Panc1 (cell line): ENCODE data around the gene CYP1A2.

Source experiments
- POLR2AphosphoS5 ChIP-seq: IDR thresholded peaks from 2 replicates; pipeline ENCODE4 v1.6.1; 2012; ENCODE audit warnings: mild to moderate bottlenecking, low read depth, low read length, moderate library complexity
- SIN3A ChIP-seq: IDR thresholded peaks from 2 replicates; pipeline ENCODE4 v1.6.1; 2012; ENCODE audit warnings: low read depth, mild to moderate bottlenecking, low read length, moderate library complexity, borderline replicate concordance; ENCODE audit not compliant: insufficient read depth
- TF ChIP-seq, protein P1 (sequence below): fragments of 450-650 bp; IDR thresholded peaks from 2 replicates; pipeline ENCODE4 v1.5.1; 2017; ENCODE audit warnings: mild to moderate bottlenecking
- TF ChIP-seq, protein P2 (sequence below), 2 experiments: IDR thresholded peaks; 2 replicates each; pipeline ENCODE4 v1.6.1; 2011 to 2012; ENCODE audit warnings: low read depth in 2 of 2, control low read depth in 1 of 2, low read length in 1 of 2, mild to moderate bottlenecking in 1 of 2, moderate library complexity in 1 of 2; ENCODE audit not compliant: insufficient read depth in 1 of 2

DNA sequence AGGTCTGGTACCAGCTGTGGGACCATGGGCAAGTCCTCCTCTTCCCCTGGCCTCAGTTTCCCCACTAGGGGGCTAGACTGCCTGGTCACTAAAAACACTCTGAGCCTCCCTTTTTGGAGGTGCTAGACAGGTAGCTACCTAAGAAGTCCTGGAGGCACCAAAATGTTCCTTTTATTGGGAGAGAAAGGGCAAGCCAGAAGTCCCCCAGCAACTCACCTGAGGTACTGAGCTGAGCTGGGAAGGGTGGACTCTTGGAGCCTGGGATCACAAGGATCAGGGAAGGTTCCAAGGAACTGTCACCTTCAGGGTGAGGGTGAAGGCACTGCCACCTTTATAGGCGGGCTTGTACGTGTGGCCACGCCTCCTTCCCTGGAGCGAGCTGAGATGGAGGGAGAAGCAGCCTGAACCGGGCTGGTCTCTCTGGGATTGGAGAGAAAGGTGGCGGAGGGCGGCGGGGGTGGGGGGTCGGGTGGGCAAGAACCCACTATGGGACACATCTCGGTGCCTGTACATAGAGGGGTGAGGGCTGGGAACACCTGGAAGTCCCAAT lies 23.3 kb upstream of the CYP1A2 start, which contains the start of gene CYP1A1:
- TF ChIP-seq, protein P1, sequence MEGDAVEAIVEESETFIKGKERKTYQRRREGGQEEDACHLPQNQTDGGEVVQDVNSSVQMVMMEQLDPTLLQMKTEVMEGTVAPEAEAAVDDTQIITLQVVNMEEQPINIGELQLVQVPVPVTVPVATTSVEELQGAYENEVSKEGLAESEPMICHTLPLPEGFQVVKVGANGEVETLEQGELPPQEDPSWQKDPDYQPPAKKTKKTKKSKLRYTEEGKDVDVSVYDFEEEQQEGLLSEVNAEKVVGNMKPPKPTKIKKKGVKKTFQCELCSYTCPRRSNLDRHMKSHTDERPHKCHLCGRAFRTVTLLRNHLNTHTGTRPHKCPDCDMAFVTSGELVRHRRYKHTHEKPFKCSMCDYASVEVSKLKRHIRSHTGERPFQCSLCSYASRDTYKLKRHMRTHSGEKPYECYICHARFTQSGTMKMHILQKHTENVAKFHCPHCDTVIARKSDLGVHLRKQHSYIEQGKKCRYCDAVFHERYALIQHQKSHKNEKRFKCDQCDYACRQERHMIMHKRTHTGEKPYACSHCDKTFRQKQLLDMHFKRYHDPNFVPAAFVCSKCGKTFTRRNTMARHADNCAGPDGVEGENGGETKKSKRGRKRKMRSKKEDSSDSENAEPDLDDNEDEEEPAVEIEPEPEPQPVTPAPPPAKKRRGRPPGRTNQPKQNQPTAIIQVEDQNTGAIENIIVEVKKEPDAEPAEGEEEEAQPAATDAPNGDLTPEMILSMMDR: no peak
- no peak for TF ChIP-seq SIN3A
- TF ChIP-seq, protein P2, sequence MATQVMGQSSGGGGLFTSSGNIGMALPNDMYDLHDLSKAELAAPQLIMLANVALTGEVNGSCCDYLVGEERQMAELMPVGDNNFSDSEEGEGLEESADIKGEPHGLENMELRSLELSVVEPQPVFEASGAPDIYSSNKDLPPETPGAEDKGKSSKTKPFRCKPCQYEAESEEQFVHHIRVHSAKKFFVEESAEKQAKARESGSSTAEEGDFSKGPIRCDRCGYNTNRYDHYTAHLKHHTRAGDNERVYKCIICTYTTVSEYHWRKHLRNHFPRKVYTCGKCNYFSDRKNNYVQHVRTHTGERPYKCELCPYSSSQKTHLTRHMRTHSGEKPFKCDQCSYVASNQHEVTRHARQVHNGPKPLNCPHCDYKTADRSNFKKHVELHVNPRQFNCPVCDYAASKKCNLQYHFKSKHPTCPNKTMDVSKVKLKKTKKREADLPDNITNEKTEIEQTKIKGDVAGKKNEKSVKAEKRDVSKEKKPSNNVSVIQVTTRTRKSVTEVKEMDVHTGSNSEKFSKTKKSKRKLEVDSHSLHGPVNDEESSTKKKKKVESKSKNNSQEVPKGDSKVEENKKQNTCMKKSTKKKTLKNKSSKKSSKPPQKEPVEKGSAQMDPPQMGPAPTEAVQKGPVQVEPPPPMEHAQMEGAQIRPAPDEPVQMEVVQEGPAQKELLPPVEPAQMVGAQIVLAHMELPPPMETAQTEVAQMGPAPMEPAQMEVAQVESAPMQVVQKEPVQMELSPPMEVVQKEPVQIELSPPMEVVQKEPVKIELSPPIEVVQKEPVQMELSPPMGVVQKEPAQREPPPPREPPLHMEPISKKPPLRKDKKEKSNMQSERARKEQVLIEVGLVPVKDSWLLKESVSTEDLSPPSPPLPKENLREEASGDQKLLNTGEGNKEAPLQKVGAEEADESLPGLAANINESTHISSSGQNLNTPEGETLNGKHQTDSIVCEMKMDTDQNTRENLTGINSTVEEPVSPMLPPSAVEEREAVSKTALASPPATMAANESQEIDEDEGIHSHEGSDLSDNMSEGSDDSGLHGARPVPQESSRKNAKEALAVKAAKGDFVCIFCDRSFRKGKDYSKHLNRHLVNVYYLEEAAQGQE (IDR thresholded peaks at IDR 0.05; ENCODE audit: insufficient read depth in 1 of 2, low read depth in 2 of 2, low read length in 1 of 2): no peak
- no peak for TF ChIP-seq POLR2AphosphoS5
